DOHH2 (cell line): ENCODE data around the gene KRT28.

Experiments
- H3F3A ChIP-seq: fragments of 200-600 bp; sonication (generic), shearing (Covaris generic); 2 replicates; pipeline ENCODE4 v1.6.0; 2016; ENCODE audit warnings: antibody characterized with exemption, mild to moderate bottlenecking; ENCODE audit not compliant: control insufficient read depth, insufficient read depth
- H3K27ac ChIP-seq: fragments of 200-600 bp; sonication (generic); 2 replicates; pipeline ENCODE4 v1.5.1; 2014; ENCODE audit warnings: low read depth, mild to moderate bottlenecking, low read length, moderate library complexity
- H3K27me3 ChIP-seq: fragments of 200-600 bp; sonication (generic); 2 replicates; pipeline ENCODE4 v1.6.1; 2014; ENCODE audit warnings: mild to moderate bottlenecking, low read length, mixed read lengths; ENCODE audit not compliant: control insufficient read depth
- H3K36me3 ChIP-seq: fragments of 200-600 bp; sonication (generic); 2 replicates; pipeline ENCODE4 v1.6.1; 2014; ENCODE audit warnings: mild to moderate bottlenecking, low read length, moderate library complexity, mixed read lengths; ENCODE audit not compliant: control insufficient read depth
- H3K4me1 ChIP-seq: fragments of 200-600 bp; sonication (generic); 2 replicates; pipeline ENCODE4 v1.6.1; 2014; ENCODE audit warnings: mild to moderate bottlenecking, low read length, mixed read lengths; ENCODE audit not compliant: control insufficient read depth
- H3K4me2 ChIP-seq: fragments of 200-600 bp; sonication (generic); 2 replicates; pipeline ENCODE4 v1.6.0; 2014; ENCODE audit warnings: mild to moderate bottlenecking, low read length, moderate library complexity
- H3K4me3 ChIP-seq: fragments of 200-600 bp; sonication (generic); 2 replicates; pipeline ENCODE4 v1.5.1; 2014; ENCODE audit warnings: mild to moderate bottlenecking, low read length, mixed read lengths
- H3K79me2 ChIP-seq: fragments of 200-600 bp; sonication (generic); 2 replicates; pipeline ENCODE4 v1.6.1; 2014; ENCODE audit warnings: mild to moderate bottlenecking, low read length, mixed read lengths; ENCODE audit not compliant: control insufficient read depth
- H3K9me2 ChIP-seq: fragments of 200-600 bp; sonication (generic); replicated peaks from 2 replicates; pipeline ENCODE4 v1.6.1; 2014; ENCODE audit warnings: mild to moderate bottlenecking, low read length, mixed read lengths; ENCODE audit not compliant: control insufficient read depth
- H3K9me3 ChIP-seq: fragments of 200-600 bp; sonication (generic); 2 replicates; pipeline ENCODE4 v1.6.1; 2014; ENCODE audit warnings: antibody characterized with exemption, low read length, mixed read lengths; ENCODE audit not compliant: control insufficient read depth, insufficient read depth
- H4K20me1 ChIP-seq: fragments of 200-600 bp; sonication (generic); 2 replicates; pipeline ENCODE4 v1.6.0; 2014; ENCODE audit warnings: low read depth, mild to moderate bottlenecking, antibody characterized with exemption, low read length, moderate library complexity; ENCODE audit not compliant: control insufficient read depth, insufficient read depth
- EZH2phosphoT487 ChIP-seq: fragments of 200-600 bp; sonication (generic); IDR thresholded peaks from 2 replicates; pipeline ENCODE4 v1.6.1; 2017; ENCODE audit warnings: borderline replicate concordance, mild to moderate bottlenecking, antibody characterized with exemption, low read length, moderate library complexity, mixed read lengths
- TF ChIP-seq, protein P1 (sequence below): fragments of 200-600 bp; sonication (generic); IDR thresholded peaks from one replicate; pipeline ENCODE4 v1.5.1; 2014; ENCODE audit warnings: antibody characterized with exemption, mild to moderate bottlenecking, low read depth, low read length; ENCODE audit not compliant: poor library complexity, severe bottlenecking

Gene KRT28

DNA sequence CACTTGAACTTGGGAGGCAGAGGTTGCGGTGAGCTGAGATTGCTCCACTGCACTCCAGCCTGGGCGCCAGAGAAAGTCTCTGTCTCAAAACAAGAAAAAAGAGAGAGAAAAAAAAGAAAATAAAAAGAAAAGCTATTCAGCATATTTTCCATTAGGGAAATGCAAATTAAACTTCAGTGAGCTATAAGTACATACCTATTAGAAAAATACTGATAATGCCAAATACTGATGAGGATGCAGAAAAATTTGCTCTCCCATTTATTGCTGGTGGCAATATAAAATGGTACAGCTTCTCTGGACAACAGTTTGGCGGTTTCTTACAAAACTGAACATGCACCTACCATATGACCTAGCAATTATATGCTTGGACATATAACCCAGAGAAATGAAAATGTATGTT is 12.9 kb upstream of the KRT28 start:
- no peak overlapping the region for H3K4me3 ChIP-seq
- H3K4me2 ChIP-seq = no peak overlapping the region
- peaks cover 9% of the 10 kb centered on the region for H3F3A ChIP-seq
- TF ChIP-seq, protein P1, sequence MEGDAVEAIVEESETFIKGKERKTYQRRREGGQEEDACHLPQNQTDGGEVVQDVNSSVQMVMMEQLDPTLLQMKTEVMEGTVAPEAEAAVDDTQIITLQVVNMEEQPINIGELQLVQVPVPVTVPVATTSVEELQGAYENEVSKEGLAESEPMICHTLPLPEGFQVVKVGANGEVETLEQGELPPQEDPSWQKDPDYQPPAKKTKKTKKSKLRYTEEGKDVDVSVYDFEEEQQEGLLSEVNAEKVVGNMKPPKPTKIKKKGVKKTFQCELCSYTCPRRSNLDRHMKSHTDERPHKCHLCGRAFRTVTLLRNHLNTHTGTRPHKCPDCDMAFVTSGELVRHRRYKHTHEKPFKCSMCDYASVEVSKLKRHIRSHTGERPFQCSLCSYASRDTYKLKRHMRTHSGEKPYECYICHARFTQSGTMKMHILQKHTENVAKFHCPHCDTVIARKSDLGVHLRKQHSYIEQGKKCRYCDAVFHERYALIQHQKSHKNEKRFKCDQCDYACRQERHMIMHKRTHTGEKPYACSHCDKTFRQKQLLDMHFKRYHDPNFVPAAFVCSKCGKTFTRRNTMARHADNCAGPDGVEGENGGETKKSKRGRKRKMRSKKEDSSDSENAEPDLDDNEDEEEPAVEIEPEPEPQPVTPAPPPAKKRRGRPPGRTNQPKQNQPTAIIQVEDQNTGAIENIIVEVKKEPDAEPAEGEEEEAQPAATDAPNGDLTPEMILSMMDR = no peak
- no peak for TF ChIP-seq EZH2phosphoT487
- no peaks in the 10 kb centered on the region for H3K9me3 ChIP-seq
- no peaks in the 10 kb centered on the region for H4K20me1 ChIP-seq
- no peak overlapping the region for H3K27ac ChIP-seq
- H3K9me2 ChIP-seq = no peaks in the 10 kb centered on the region
- no peaks in the 10 kb centered on the region for H3K4me1 ChIP-seq
- H3K27me3 ChIP-seq = peaks cover 19% of the 10 kb centered on the region
- H3K79me2 ChIP-seq = no peaks in the 10 kb centered on the region; the same call in 1 of the 2 replicates
- H3K36me3 ChIP-seq = peaks cover 11% of the 10 kb centered on the region

DNA sequence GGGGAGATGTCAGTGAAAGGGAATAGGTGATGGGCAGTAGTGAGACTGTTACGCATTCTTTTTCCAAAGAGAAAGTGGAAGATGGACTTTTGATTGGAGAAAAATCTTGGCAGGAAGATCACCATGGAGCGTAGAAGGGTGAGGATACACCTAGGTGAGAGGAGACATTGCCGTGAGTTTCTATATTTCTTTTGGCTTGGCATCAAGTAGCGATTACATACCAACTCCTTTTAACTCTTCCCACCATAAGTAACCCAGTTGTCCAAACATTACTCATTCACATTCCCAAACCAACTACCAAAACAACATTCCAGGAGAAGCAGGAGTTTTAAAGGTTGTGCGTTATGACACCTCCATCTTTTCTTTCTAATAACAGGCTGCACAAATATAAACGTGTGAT is 10.7 kb upstream of the KRT28 start:
- Histone ChIP-seq H3K4me3 (no peak overlapping the region), H3K9me2 (no peaks in the 10 kb centered on the region), H3K9me3 (no peaks in the 10 kb centered on the region), H3K27ac (no peak overlapping the region), H3K27me3 (peaks cover 30% of the 10 kb centered on the region), H3K4me1 (no peaks in the 10 kb centered on the region), H4K20me1 (no peaks in the 10 kb centered on the region), H3K4me2 (no peak overlapping the region), H3K79me2 (no peaks in the 10 kb centered on the region), H3K36me3 (no peaks in the 10 kb centered on the region), H3F3A (no peaks in the 10 kb centered on the region)
- TF ChIP-seq EZH2phosphoT487 = no peak
- TF ChIP-seq, protein P1 = no peak

DNA sequence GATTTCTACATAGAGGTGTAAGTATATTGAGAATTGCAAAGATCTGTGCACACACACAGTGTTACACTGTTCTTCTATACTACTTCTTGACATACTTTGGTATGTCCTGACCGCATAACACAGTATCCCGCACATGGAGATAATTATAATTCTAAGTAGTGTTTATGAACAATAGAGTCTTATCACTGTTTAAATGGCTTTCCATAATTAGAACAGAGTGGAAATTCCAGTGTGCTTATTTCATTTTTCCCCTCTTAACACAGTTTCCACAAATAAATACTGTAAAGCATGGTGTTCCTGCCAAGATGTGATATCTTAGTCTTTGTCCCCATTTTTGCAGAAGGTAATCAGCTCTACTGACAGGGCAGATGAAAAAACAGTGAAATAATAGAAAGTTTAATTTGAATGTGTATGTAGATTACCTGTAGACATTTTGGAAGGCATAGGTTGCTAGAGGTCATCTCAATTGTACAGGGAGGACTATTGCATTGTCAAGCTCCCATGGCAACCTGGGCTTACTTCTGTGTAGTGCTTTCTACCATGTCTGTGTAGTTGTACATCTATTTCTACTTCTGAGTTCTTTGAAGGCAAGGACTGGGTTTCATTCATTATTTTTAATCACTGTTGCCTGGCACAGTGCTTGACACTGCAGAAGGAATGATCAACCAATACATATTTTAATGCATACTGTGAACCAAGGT is 10.1 kb upstream of the KRT28 start:
- Histone ChIP-seq H3K27ac (no peak overlapping the region), H3K9me3 (no peaks in the 10 kb centered on the region), H4K20me1 (no peaks in the 10 kb centered on the region), H3K36me3 (no peaks in the 10 kb centered on the region), H3K4me1 (no peaks in the 10 kb centered on the region), H3K79me2 (no peaks in the 10 kb centered on the region), H3K4me2 (no peak overlapping the region), H3K9me2 (no peaks in the 10 kb centered on the region), H3K4me3 (no peak overlapping the region), H3F3A (no peaks in the 10 kb centered on the region), H3K27me3 (peaks cover 34% of the 10 kb centered on the region)
- TF ChIP-seq, protein P1 = no peak
- no peak for TF ChIP-seq EZH2phosphoT487
